ENCODE data around the gene TMEM209.
"Not testable (repeated sequence)": the region's sequence is repeated elsewhere in the genome, so short reads cannot be mapped to it uniquely, and the experiment has no call there.

The TMEM209 gene

GRCh38 chr7:130224923-130225322, 19.7 kb upstream of the TMEM209 start:
- peak overlapping the region; percentile 63 for H3K9ac ChIP-seq (ENCODE audit: low read length)
- not testable (repeated sequence) for H4K91ac ChIP-seq (ENCODE audit: low read length); H3K27ac ChIP-seq (ENCODE audit: low read length, poor library complexity, severe bottlenecking); H3K4me3 ChIP-seq (ENCODE audit: insufficient read depth in 1 of 2, low read depth in 1 of 2, low read length in 2 of 2); H3K36me3 ChIP-seq (ENCODE audit: control insufficient read depth in 1 of 2, insufficient read depth in 2 of 2, low read depth in 1 of 2, low read length in 2 of 2); H3K9me3 ChIP-seq (ENCODE audit: control insufficient read depth, low read length); H3K27me3 ChIP-seq (ENCODE audit: control insufficient read depth in 1 of 2, insufficient read depth in 1 of 2, low read length in 2 of 2); H3K79me1 ChIP-seq (replicated peaks; ENCODE audit: low read length, poor library complexity, severe bottlenecking); H2BK5ac ChIP-seq (ENCODE audit: low read depth, low read length, poor library complexity, severe bottlenecking); H4K8ac ChIP-seq (ENCODE audit: low read length); H2AK5ac ChIP-seq (ENCODE audit: low read length, severe bottlenecking); H2BK12ac ChIP-seq (ENCODE audit: low read length in 2 of 2); H3K23ac ChIP-seq (ENCODE audit: low read length in 2 of 2); H3K18ac ChIP-seq (ENCODE audit: low read depth in 1 of 2, low read length in 2 of 2); H3K4ac ChIP-seq (ENCODE audit: low read depth in 1 of 2, low read length in 2 of 2); H3K14ac ChIP-seq (ENCODE audit: low read length in 2 of 2); H2BK120ac ChIP-seq (ENCODE audit: low read depth, low read length); H3K4me1 ChIP-seq (ENCODE audit: control insufficient read depth, insufficient read depth, low read depth, low read length); H3K4me2 ChIP-seq (ENCODE audit: low read length, poor library complexity, severe bottlenecking); H2BK15ac ChIP-seq (ENCODE audit: low read depth, poor library complexity, severe bottlenecking); H2AFZ ChIP-seq (ENCODE audit: low read depth, low read length)
- peak; percentile 28 for DNase-seq
- WGBS = 56% methylated on average over 3 of the region's 3 CpGs

GRCh38 chr7:130224210-130224609, 19.0 kb upstream of the TMEM209 start:
- Histone ChIP-seq H3K18ac (ENCODE audit: low read depth in 1 of 2, low read length in 2 of 2) (no peak overlapping the region), H3K4me2 (ENCODE audit: low read length, poor library complexity, severe bottlenecking) (no peak overlapping the region), H2BK120ac (ENCODE audit: low read depth, low read length) (no peak overlapping the region), H4K8ac (ENCODE audit: low read length) (no peak overlapping the region), H3K27me3 (ENCODE audit: control insufficient read depth in 1 of 2, insufficient read depth in 1 of 2, low read length in 2 of 2) (no peaks in the 10 kb centered on the region), H3K36me3 (ENCODE audit: control insufficient read depth in 1 of 2, insufficient read depth in 2 of 2, low read depth in 1 of 2, low read length in 2 of 2) (no peaks in the 10 kb centered on the region), H3K4me1 (ENCODE audit: control insufficient read depth, insufficient read depth, low read depth, low read length) (no peaks in the 10 kb centered on the region), H2AK5ac (ENCODE audit: low read length, severe bottlenecking) (no peak overlapping the region), H3K27ac (ENCODE audit: low read length, poor library complexity, severe bottlenecking) (no peak overlapping the region), H2BK5ac (ENCODE audit: low read depth, low read length, poor library complexity, severe bottlenecking) (no peak overlapping the region), H3K9me3 (ENCODE audit: control insufficient read depth, low read length) (no peaks in the 10 kb centered on the region), H2BK12ac (ENCODE audit: low read length in 2 of 2) (no peak overlapping the region), H3K23ac (ENCODE audit: low read length in 2 of 2) (no peak overlapping the region), H3K14ac (ENCODE audit: low read length in 2 of 2) (no peak overlapping the region), H3K9ac (ENCODE audit: low read length) (no peak overlapping the region), H3K79me1 (replicated peaks; ENCODE audit: low read length, poor library complexity, severe bottlenecking) (no peaks in the 10 kb centered on the region), H3K4me3 (ENCODE audit: insufficient read depth in 1 of 2, low read depth in 1 of 2, low read length in 2 of 2) (no peak overlapping the region), H3K4ac (ENCODE audit: low read depth in 1 of 2, low read length in 2 of 2) (no peak overlapping the region), H4K91ac (ENCODE audit: low read length) (no peak overlapping the region), H2BK15ac (ENCODE audit: low read depth, poor library complexity, severe bottlenecking) (no peak overlapping the region), H2AFZ (ENCODE audit: low read depth, low read length) (no peak overlapping the region)
- WGBS = 100% methylated on average over 2 of the region's 5 CpGs
- DNase-seq = no peak

- Histone ChIP-seq H3K9ac (ENCODE audit: low read length) (no peak overlapping the region), H2BK15ac (ENCODE audit: low read depth, poor library complexity, severe bottlenecking) (no peak overlapping the region), H3K27me3 (ENCODE audit: control insufficient read depth in 1 of 2, insufficient read depth in 1 of 2, low read length in 2 of 2) (no peaks in the 10 kb centered on the region), H3K14ac (ENCODE audit: low read length in 2 of 2) (no peak overlapping the region), H3K36me3 (ENCODE audit: control insufficient read depth in 1 of 2, insufficient read depth in 2 of 2, low read depth in 1 of 2, low read length in 2 of 2) (no peaks in the 10 kb centered on the region), H3K9me3 (ENCODE audit: control insufficient read depth, low read length) (no peaks in the 10 kb centered on the region), H4K8ac (ENCODE audit: low read length) (no peak overlapping the region), H2AFZ (ENCODE audit: low read depth, low read length) (no peak overlapping the region), H3K18ac (ENCODE audit: low read depth in 1 of 2, low read length in 2 of 2) (no peak overlapping the region), H3K4ac (ENCODE audit: low read depth in 1 of 2, low read length in 2 of 2) (no peak overlapping the region), H3K4me2 (ENCODE audit: low read length, poor library complexity, severe bottlenecking) (no peak overlapping the region), H3K23ac (ENCODE audit: low read length in 2 of 2) (no peak overlapping the region), H3K27ac (ENCODE audit: low read length, poor library complexity, severe bottlenecking) (no peak overlapping the region), H3K4me3 (ENCODE audit: insufficient read depth in 1 of 2, low read depth in 1 of 2, low read length in 2 of 2) (no peak overlapping the region), H3K4me1 (ENCODE audit: control insufficient read depth, insufficient read depth, low read depth, low read length) (no peaks in the 10 kb centered on the region), H4K91ac (ENCODE audit: low read length) (no peak overlapping the region), H2BK120ac (ENCODE audit: low read depth, low read length) (no peak overlapping the region), H3K79me1 (replicated peaks; ENCODE audit: low read length, poor library complexity, severe bottlenecking) (no peaks in the 10 kb centered on the region), H2BK5ac (ENCODE audit: low read depth, low read length, poor library complexity, severe bottlenecking) (no peak overlapping the region), H2BK12ac (ENCODE audit: low read length in 2 of 2) (no peak overlapping the region), H2AK5ac (ENCODE audit: low read length, severe bottlenecking) (no peak overlapping the region)
- WGBS = 100% methylated on average over 1 of the region's 1 CpG
- no peak for DNase-seq
Observed at GRCh38 chr7:130223646-130224045, 18.4 kb upstream of the TMEM209 start.

GRCh38 chr7:130221746-130222145, 16.5 kb upstream of the TMEM209 start:
- Histone ChIP-seq H3K4me3 (ENCODE audit: insufficient read depth in 1 of 2, low read depth in 1 of 2, low read length in 2 of 2) (no peak overlapping the region), H3K14ac (ENCODE audit: low read length in 2 of 2) (no peak overlapping the region), H3K4ac (ENCODE audit: low read depth in 1 of 2, low read length in 2 of 2) (no peak overlapping the region), H3K4me1 (ENCODE audit: control insufficient read depth, insufficient read depth, low read depth, low read length) (no peaks in the 10 kb centered on the region), H3K4me2 (ENCODE audit: low read length, poor library complexity, severe bottlenecking) (no peak overlapping the region), H4K91ac (ENCODE audit: low read length) (no peak overlapping the region), H2BK120ac (ENCODE audit: low read depth, low read length) (no peak overlapping the region), H2BK15ac (ENCODE audit: low read depth, poor library complexity, severe bottlenecking) (no peak overlapping the region), H3K27ac (ENCODE audit: low read length, poor library complexity, severe bottlenecking) (no peak overlapping the region), H2AFZ (ENCODE audit: low read depth, low read length) (no peak overlapping the region), H3K79me1 (replicated peaks; ENCODE audit: low read length, poor library complexity, severe bottlenecking) (no peaks in the 10 kb centered on the region), H3K18ac (ENCODE audit: low read depth in 1 of 2, low read length in 2 of 2) (no peak overlapping the region), H3K36me3 (ENCODE audit: control insufficient read depth in 1 of 2, insufficient read depth in 2 of 2, low read depth in 1 of 2, low read length in 2 of 2) (no peaks in the 10 kb centered on the region), H2AK5ac (ENCODE audit: low read length, severe bottlenecking) (no peak overlapping the region), H3K9me3 (ENCODE audit: control insufficient read depth, low read length) (no peaks in the 10 kb centered on the region), H2BK12ac (ENCODE audit: low read length in 2 of 2) (no peak overlapping the region), H3K27me3 (ENCODE audit: control insufficient read depth in 1 of 2, insufficient read depth in 1 of 2, low read length in 2 of 2) (no peaks in the 10 kb centered on the region), H2BK5ac (ENCODE audit: low read depth, low read length, poor library complexity, severe bottlenecking) (no peak overlapping the region), H4K8ac (ENCODE audit: low read length) (no peak overlapping the region), H3K9ac (ENCODE audit: low read length) (no peak overlapping the region), H3K23ac (ENCODE audit: low read length in 2 of 2) (no peak overlapping the region)
- no peak for DNase-seq
- 88% methylated on average over 4 of the region's 4 CpGs for WGBS

Data from mesenchymal stem cell (in vitro differentiated cells and primary cell).